Panc1 (cell line): ENCODE data around the gene EFTUD2. TPM values are rescaled to one million over a fixed set of nuclear protein-coding genes. Genes with fewer than 3 reads are reported as not detected.
A peak's percentile ranks its signal among the peaks of the same experiment; 100 is the strongest.

ENCODE experiments used
- ATAC-seq: fragments of 200-7000 bp; cut with Tn5 transposase; 2 replicates; pipeline ENCODE4 v1.9.1; 2020; ENCODE audit warnings: mild to moderate bottlenecking, moderate library complexity
- BruUV-seq: library from RNA; stranded (reverse); fragments of 400-500 nt; replicated peaks from 2 replicates; lab custom pipeline; 2021; lab: Mats Ljungman, UMichigan
- CTCF ChIA-PET: fragments of 300-600 bp; sonication (Branson Sonifier 250); formaldehyde crosslinking; loops from one replicate; lab custom pipeline; 2022; ENCODE audit warnings: antibody characterized with exemption; lab: Charles Lee
- POLR2A ChIA-PET: fragments of 300-600 bp; sonication (Branson Sonifier 250); formaldehyde crosslinking; loops from one replicate; lab custom pipeline; 2022; ENCODE audit warnings: antibody characterized with exemption; lab: Charles Lee
- DNase-seq: peaks from one replicate; pipeline ENCODE4 v3.0.0-alpha.2; 2010; ENCODE audit warnings: low read depth, low spot score
- H3K27ac ChIP-seq: 2 replicates; pipeline ENCODE4 v1.5.1; 2011; ENCODE audit warnings: mild to moderate bottlenecking, low read length, inconsistent platforms
- H3K27me3 ChIP-seq: fragments of 200-500 bp; sonication (Bioruptor generic); 2 replicates; pipeline ENCODE4 v1.6.0; 2014; ENCODE audit warnings: low read length, inconsistent platforms; ENCODE audit not compliant: control insufficient read depth, insufficient read depth
- H3K36me3 ChIP-seq: fragments of 200-500 bp; sonication (Bioruptor generic); 2 replicates; pipeline ENCODE4 v1.5.1; 2014; ENCODE audit warnings: inconsistent platforms, mild to moderate bottlenecking, low read length, moderate library complexity; ENCODE audit not compliant: control insufficient read depth, insufficient read depth
- H3K4me1 ChIP-seq: 2 replicates; pipeline ENCODE4 v1.5.1; 2011; ENCODE audit warnings: inconsistent platforms, mild to moderate bottlenecking, low read length, moderate library complexity; ENCODE audit not compliant: control insufficient read depth, insufficient read depth
- H3K4me3 ChIP-seq, 2 experiments: 2 replicates each; pipeline ENCODE4 v1.5.1; 2011 to 2012; ENCODE audit warnings: low read depth in 2 of 2, low read length in 2 of 2, mild to moderate bottlenecking in 2 of 2, inconsistent platforms in 1 of 2, moderate library complexity in 1 of 2
- H3K9me3 ChIP-seq: fragments of 200-500 bp; sonication (Bioruptor generic); 2 replicates; pipeline ENCODE4 v1.5.1; 2014; ENCODE audit warnings: low read depth, mild to moderate bottlenecking, inconsistent platforms, low read length, moderate library complexity; ENCODE audit not compliant: control insufficient read depth, insufficient read depth
- POLR2AphosphoS5 ChIP-seq: IDR thresholded peaks from 2 replicates; pipeline ENCODE4 v1.6.1; 2012; ENCODE audit warnings: mild to moderate bottlenecking, low read depth, low read length, moderate library complexity
- SIN3A ChIP-seq: IDR thresholded peaks from 2 replicates; pipeline ENCODE4 v1.6.1; 2012; ENCODE audit warnings: low read depth, mild to moderate bottlenecking, low read length, moderate library complexity, borderline replicate concordance; ENCODE audit not compliant: insufficient read depth
- TCF7L2 ChIP-seq: IDR thresholded peaks from 2 replicates; pipeline ENCODE4 v1.6.1; 2011; ENCODE audit warnings: mild to moderate bottlenecking, low read depth, low read length, inconsistent platforms
- in situ Hi-C: cut with HindIII; loops from 2 replicates; pipeline ENCODE4 v1.10.0; 2016; ENCODE audit warnings: low sequenced_read_pairs, low pct_unique_long_range_greater_than_20kb
- intact Hi-C: fragments of 100-400 bp; cut with micrococcal nuclease; formaldehyde crosslinking; loops from one replicate; pipeline ENCODE4 v1.10.0; 2022; ENCODE audit not compliant: unreplicated experiment
- total RNA-seq: library from RNA; stranded (reverse); gene quantifications from one replicate; pipeline ENCODE4 v1.2.1, GENCODE V29; 2021; ENCODE audit not compliant: unreplicated experiment
- TF ChIP-seq, protein P1 (sequence below): fragments of 450-650 bp; IDR thresholded peaks from 2 replicates; pipeline ENCODE4 v1.5.1; 2017; ENCODE audit warnings: mild to moderate bottlenecking
- TF ChIP-seq, protein P2 (sequence below), 2 experiments: IDR thresholded peaks; 2 replicates each; pipeline ENCODE4 v1.6.1; 2011 to 2012; ENCODE audit warnings: low read depth in 2 of 2, control low read depth in 1 of 2, low read length in 1 of 2, mild to moderate bottlenecking in 1 of 2, moderate library complexity in 1 of 2; ENCODE audit not compliant: insufficient read depth in 1 of 2

The EFTUD2 gene
- total RNA-seq, 1 experiment from 2014 or later = 98.0 TPM

DNA sequence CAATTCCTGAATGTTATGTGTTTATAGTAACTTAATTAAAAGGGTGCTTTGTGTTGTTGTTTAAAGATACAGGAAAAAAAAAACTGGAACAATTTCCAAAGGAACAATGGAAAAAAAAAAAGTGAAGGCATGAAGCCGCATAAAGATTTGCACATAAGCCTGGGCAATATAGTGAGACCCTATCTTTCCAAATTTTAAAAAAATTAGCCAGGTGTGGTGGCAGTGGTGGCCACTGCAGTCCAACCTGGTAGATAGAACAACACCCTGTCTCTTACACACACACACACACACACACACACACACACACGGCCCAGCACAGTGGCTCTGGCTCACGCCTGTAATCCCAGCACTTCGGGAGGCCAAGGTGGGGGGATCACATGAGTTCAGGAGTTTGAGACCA, 91.1 kb downstream of the EFTUD2 start:
- CTCF ChIA-PET = no interaction called here

DNA sequence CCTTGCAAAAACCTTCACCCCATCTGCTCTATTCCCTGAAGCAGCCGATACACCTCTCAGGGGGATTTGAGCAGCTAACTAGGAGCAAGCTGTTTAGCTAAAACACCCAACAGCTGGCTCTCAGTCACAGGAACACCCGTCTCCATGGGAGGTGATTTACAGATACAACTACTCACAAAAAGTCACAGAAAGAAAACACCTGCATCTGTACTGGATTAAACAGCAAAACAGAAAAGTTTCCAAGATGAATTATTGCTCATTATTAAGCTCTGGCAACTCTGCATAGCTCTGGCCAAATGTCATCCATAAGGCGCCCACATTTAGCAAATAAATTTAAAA, 91.5 kb downstream of the EFTUD2 start:
- intact Hi-C loops = no loop called here
- in situ Hi-C loops = no loop called here
- no peaks in the 10 kb centered on the region for H3K27me3 ChIP-seq
- ChIA-PET CTCF (no interaction called here), POLR2A (no interaction called here)
- DNase-seq (no peak), ATAC-seq (0 out of 2 replicates have a peak, but pooled peaks have one; percentile 39)
- H3K27ac ChIP-seq = no peak overlapping the region
- no peaks in the 10 kb centered on the region for H3K9me3 ChIP-seq
- H3K4me1 ChIP-seq = peaks cover 6% of the 10 kb centered on the region
- TF ChIP-seq SIN3A (no peak), TCF7L2 (no peak), POLR2AphosphoS5 (no peak)
- TF ChIP-seq, protein P1, sequence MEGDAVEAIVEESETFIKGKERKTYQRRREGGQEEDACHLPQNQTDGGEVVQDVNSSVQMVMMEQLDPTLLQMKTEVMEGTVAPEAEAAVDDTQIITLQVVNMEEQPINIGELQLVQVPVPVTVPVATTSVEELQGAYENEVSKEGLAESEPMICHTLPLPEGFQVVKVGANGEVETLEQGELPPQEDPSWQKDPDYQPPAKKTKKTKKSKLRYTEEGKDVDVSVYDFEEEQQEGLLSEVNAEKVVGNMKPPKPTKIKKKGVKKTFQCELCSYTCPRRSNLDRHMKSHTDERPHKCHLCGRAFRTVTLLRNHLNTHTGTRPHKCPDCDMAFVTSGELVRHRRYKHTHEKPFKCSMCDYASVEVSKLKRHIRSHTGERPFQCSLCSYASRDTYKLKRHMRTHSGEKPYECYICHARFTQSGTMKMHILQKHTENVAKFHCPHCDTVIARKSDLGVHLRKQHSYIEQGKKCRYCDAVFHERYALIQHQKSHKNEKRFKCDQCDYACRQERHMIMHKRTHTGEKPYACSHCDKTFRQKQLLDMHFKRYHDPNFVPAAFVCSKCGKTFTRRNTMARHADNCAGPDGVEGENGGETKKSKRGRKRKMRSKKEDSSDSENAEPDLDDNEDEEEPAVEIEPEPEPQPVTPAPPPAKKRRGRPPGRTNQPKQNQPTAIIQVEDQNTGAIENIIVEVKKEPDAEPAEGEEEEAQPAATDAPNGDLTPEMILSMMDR = no peak
- TF ChIP-seq, protein P2, sequence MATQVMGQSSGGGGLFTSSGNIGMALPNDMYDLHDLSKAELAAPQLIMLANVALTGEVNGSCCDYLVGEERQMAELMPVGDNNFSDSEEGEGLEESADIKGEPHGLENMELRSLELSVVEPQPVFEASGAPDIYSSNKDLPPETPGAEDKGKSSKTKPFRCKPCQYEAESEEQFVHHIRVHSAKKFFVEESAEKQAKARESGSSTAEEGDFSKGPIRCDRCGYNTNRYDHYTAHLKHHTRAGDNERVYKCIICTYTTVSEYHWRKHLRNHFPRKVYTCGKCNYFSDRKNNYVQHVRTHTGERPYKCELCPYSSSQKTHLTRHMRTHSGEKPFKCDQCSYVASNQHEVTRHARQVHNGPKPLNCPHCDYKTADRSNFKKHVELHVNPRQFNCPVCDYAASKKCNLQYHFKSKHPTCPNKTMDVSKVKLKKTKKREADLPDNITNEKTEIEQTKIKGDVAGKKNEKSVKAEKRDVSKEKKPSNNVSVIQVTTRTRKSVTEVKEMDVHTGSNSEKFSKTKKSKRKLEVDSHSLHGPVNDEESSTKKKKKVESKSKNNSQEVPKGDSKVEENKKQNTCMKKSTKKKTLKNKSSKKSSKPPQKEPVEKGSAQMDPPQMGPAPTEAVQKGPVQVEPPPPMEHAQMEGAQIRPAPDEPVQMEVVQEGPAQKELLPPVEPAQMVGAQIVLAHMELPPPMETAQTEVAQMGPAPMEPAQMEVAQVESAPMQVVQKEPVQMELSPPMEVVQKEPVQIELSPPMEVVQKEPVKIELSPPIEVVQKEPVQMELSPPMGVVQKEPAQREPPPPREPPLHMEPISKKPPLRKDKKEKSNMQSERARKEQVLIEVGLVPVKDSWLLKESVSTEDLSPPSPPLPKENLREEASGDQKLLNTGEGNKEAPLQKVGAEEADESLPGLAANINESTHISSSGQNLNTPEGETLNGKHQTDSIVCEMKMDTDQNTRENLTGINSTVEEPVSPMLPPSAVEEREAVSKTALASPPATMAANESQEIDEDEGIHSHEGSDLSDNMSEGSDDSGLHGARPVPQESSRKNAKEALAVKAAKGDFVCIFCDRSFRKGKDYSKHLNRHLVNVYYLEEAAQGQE (IDR thresholded peaks at IDR 0.05; ENCODE audit: insufficient read depth in 1 of 2, low read depth in 2 of 2, low read length in 1 of 2) = no peak
- no TSS peak for BruUV-seq
- H3K36me3 ChIP-seq = peaks cover 14% of the 10 kb centered on the region
- H3K4me3 ChIP-seq = no peak overlapping the region

More for the DNA sequence above, 91.1 kb downstream of the EFTUD2 start:
- ATAC-seq (no peak), DNase-seq (no peak)
- H3K36me3 ChIP-seq = peaks cover 14% of the 10 kb centered on the region
- H3K27ac ChIP-seq = no peak overlapping the region
- H3K9me3 ChIP-seq = no peaks in the 10 kb centered on the region
- intact Hi-C loops = no loop called here
- TF ChIP-seq, protein P2 (IDR thresholded peaks at IDR 0.05; ENCODE audit: insufficient read depth in 1 of 2, low read depth in 2 of 2, low read length in 1 of 2) = no peak
- TF ChIP-seq SIN3A (no peak), TCF7L2 (no peak), POLR2AphosphoS5 (no peak)
- TF ChIP-seq, protein P1 = no peak
- no peaks in the 10 kb centered on the region for H3K27me3 ChIP-seq
- in situ Hi-C loops = no loop called here
- POLR2A ChIA-PET = no interaction called here
- peaks cover 6% of the 10 kb centered on the region for H3K4me1 ChIP-seq
- no peak overlapping the region for H3K4me3 ChIP-seq
- BruUV-seq = no TSS peak
